Activated naive CD4-positive, alpha-beta T cell (primary cell): ENCODE measurements around the gene TERB2.
"Not testable (repeated sequence)": the region's sequence is repeated elsewhere in the genome, so short reads cannot be mapped to it uniquely, and the experiment has no call there.

Experiments used
- DNase-seq, 4 experiments: peaks; one replicate each; lab custom pipeline; 2025; lab: John Stamatoyannopoulos, UW

The TERB2 gene

DNA sequence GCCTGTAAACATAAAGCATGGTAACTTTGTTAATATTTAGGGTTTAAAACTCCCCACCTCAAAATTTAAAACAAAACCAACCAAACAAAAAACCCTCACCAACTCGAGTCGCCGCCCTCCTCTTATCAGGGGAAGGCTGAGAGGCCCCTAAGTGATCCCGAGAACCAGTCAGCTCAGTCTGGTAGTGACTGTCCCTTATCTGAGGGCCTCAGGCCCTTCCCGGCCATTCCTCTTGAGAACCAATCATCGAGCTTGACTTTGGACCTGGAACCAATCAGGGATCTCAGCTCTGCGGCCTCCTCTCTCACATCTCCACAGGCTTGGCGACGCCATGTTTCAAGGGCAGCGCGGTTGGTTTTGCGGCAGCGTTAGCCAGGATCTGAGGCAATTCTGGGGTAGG, at the start of gene TERB2:
Gene TERB2, plus strand, starts transcription at position 300 of the 400 bp plus-strand sequence. Its CDS starts 32 bp downstream, at position 332.
- DNase-seq = no peak

DNA sequence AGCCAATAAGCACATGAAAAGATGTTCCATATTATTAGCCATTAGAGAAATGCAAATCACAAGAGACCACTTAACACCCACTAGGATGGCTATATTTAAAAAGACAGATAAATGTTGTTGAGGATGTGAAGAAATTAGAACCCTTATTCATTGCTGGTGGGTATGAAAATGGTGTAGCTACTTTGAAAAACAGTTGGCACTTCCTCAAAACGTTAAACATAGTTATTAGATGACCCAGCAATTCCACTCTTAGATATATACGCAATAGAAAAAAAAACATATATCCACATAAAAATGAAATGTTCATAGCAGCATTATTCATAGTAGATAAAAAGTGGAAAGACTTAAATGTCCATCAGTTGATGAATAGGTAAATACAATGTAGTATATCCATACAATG, 47.1 kb upstream of the TERB2 start:
- DNase-seq = no peak

DNA sequence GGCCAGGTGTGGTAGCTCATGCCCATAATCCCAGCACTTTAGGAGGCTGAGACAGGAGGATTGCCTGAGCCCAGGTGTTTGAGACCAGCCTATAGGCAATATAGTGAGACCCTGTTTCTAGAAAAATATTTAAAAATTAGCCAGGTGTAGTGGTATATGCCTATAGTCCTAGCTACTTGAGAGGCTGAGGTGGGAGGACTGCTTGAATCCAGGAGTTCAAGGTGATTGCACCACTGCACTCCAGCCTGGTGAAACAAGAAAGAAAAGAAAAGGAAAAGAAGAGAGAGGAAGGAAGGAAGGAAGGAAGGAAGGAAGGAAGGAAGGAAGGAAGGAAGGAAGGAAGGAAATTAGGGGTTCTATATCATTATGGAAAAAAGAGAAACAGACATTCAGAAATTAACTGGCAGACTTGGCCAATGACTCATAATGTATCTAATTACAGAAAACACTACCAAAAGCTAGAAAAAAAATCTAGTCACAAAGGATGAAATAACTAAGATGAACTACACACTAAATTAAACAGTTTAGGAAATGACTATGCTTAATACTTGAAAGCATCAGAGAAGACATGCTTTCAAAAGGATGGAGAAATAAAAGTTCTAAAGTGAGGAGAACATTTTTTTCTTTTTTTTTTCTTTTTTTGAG, 45.4 kb upstream of the TERB2 start:
- DNase-seq = no peak

DNA sequence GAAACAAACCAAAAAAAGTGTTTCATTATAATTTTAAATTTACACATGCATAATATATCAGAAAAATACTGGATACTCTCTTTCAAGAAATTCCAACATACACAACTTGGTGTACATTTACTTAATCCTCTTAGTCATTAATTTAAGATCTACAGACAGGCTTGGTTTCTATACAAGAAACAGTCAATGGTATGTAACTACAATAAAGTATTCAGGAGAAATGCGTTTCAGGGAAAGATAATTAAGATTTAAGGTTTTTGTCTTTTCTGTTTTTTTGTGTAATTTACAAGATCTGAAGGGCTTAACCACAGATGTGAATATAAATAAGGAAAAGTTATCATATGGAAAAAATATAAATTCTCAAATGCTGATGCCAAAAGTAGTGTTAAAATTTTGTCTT, 44.3 kb upstream of the TERB2 start:
- not testable (repeated sequence) for DNase-seq

DNA sequence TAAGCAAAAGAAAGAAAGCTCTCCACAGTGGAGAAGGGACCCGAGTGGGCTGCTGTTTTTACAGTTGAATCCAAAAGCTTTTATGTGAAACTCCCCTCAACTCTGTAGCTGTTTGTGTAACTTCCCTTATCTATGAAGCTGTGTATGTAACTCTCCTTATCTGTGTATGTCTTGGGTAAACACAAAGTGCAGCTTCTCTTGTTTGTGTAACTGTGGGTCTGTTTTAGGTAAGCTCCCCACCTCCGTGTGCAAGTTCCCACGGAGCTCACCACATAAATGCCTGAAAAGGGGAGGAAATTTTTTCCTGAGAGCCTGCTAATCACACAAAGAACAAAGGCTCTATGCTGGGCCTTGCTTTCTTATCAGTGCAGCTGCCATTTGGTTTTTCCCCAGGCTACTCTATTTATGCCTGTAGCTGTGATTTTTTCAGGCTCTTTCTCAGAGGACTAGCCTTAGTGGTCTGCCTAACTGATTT, 43.5 kb upstream of the TERB2 start:
- not testable (repeated sequence) for DNase-seq

GRCh38 chr15:44918136-44918535, 38.4 kb upstream of the TERB2 start:
- DNase-seq = no peak

DNA sequence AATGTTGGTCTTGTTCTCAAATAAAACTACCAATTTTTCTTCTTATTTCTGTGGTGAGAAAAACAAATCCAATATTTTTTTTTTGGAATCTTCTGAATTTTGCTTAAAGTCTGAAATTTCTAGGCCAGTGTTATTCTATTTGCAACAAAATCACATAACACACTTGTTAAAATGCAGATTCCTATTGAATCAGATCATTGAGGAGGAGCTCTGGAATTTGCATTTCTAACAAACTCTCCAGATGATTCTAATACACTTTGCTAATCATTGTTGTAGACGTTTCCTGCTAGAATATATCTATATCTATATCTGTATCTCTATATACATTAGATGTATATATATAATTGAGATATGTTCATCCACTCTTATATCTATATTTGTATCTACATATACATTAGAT, 27.8 kb upstream of the TERB2 start:
- not testable (repeated sequence) for DNase-seq

DNA sequence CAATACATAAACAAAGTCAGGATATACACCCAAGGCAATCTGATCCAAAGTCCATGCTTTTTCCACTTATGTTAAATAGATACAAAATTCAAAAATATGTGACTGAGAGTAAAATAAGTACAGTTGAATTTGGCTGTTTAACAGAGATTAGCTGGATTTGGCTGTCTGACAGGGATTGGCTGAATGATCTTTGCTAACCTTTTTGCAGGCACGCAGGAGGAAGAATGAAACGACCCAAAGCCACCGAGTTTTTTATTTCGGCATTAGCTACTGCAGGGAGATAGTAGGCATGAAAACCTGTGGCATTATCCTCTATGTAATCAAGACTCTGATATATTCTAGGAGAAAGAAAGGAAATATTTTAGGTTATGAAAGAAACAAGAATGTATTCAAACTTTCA, 26.2 kb upstream of the TERB2 start:
- DNase-seq = not testable (repeated sequence)

DNA sequence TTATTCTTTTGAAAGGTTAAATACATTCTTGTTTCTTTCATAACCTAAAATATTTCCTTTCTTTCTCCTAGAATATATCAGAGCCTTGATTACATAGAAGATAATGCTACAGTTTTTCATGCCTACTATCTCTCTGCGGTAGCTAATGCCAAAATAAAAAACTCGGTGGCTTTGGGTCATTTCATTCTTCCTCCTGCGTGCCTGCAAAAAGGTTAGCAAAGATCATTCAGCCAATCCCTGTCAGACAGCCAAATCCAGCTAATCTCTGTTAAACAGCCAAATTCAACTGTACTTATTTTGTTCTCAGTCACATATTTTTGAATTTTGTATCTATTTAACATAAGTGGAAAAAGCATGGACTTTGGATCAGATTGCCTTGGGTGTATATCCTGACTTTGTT, 1.8 kb downstream of the TERB2 start:
- not testable (repeated sequence) for DNase-seq

- DNase-seq = no peak
Measured at GRCh38 chr15:44968475-44968874, 12.0 kb downstream of the TERB2 start.

DNA sequence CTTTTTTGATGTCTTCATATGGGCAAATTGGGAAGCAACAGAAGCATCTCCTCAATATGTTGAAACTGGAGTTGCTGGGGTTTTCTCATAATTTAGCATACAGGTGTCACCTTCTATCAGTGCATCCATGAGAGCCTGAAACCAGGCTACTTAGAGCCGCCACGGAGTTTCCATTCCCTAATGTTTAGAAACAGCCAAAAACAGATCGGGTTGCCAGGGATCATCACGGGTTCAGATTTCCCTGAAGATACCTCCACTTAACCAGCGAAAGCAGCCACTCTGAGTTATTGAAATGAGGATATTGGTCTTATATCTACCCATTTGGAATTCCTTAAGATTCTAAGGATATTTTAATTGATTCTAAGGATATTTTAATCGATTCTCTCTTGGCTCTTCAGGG, 14.5 kb downstream of the TERB2 start:
- DNase-seq = no peak

- not testable (repeated sequence) for DNase-seq
Measured at GRCh38 chr15:44976183-44976582, 19.7 kb downstream of the TERB2 start.

GRCh38 chr15:44977781-44978180, 21.3 kb downstream of the TERB2 start:
- not testable (repeated sequence) for DNase-seq

- DNase-seq = not testable (repeated sequence)
Measured at GRCh38 chr15:44979617-44980339, 23.3 kb downstream of the TERB2 start.

GRCh38 chr15:44984144-44984543, 27.7 kb downstream of the TERB2 start:
- not testable (repeated sequence) for DNase-seq

DNA sequence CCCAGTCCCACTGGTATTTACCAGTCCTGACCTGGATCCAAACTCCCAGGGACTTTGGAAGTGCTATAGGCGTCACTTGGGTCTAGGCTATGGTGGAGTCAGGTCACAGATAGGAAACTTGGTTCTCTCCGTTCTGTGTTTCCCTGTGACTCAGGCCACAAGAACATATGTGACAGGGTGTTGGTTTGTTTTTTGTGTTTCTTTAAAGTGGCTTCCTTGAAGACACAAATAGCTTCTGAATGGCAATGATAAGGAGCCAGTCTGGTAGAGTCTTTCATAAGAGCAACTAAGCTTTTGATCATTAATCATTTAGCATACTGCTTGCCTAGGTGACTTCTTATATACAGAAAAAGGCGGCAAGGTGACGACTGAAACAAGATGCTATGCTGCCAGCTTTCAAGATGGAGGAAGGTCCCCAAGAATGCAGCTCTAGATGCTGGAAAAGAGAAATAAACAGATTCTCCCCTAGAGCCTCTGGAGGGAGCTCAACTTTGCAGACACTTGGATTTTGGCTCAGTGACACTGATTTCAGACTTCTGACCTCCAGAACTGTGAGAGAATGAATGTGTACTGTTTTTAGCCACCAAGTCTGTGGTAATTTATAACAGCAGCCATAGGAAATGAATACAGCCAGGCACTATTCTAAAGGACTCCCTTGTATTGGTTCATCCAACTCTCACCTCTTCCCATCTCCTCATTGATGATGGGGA, 30.0 kb downstream of the TERB2 start:
- DNase-seq = not testable (repeated sequence)

GRCh38 chr15:44987711-44988110, 31.2 kb downstream of the TERB2 start:
- not testable (repeated sequence) for DNase-seq

GRCh38 chr15:44988184-44988869, 31.8 kb downstream of the TERB2 start:
- DNase-seq = not testable (repeated sequence)

DNA sequence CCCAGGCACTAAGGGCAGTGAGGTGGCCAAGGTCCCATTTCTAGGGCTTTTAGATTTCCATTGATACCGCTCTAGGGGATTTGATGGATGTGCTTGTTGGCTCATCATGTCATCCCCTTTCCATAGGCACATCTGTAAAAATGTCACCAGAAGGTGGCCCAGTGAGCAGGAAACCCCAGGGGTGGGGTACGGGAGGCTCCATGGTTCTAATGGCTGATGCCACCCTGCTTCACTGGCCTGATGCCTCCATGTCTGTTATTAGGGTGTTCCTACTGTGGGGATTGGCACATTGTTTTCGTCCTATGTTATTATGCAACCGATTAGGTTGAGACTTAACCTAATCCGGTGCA, 32.4 kb downstream of the TERB2 start:
- DNase-seq = not testable (repeated sequence)

DNA sequence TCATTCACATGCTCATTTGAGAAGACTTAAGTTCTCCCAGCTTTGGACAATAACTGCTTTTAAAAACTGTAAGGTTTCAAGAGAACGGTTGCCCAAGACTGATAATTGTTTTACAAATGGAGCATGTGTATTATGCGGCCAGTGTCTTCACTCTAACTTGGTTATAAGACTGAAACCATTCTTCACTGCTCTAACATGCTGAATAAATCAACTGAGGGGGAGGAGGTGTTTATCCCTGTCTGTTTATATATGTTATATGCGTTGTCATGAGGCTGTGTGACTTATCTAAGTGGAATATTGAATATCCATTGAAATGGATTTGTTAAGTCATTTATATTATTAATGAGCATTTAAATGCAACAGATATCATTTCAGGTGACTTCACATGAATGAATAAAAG, 41.1 kb downstream of the TERB2 start:
- not testable (repeated sequence) for DNase-seq

DNA sequence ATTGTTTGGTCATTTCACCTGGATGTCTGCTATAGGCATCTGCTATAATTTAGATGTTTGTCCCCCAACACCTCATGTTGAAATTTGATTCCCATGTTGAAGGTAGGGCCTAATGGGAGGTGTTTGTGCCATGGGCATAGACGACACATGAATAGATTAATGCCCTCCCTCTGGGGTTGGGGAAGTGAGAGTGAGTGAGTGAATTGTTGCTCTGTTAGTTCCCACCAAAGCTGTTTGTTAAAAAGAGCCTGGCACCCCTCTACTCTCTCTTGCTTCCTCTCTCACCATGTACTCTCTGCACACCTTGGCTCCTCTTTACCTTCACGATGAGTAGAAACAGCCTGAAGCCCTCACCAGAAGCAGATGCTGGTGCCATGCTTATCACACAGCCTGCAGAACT, 42.6 kb downstream of the TERB2 start:
- DNase-seq = no peak

- not testable (repeated sequence) for DNase-seq
Measured at GRCh38 chr15:45001180-45001579, 44.7 kb downstream of the TERB2 start.
